ENCODE data around the gene TYMS.

The TYMS gene

GRCh38 chr18:673769-674168, 16.3 kb downstream of the TYMS start:
- Histone ChIP-seq H3K9ac (ENCODE audit: low read length in 5 of 5) (no peak overlapping the region), H3K27ac (ENCODE audit: low read depth, low read length) (no peak overlapping the region), H3K9me3 (ENCODE audit: control insufficient read depth in 5 of 5, low read length in 5 of 5) (no peaks in the 10 kb centered on the region), H3K27me3 (ENCODE audit: control insufficient read depth in 5 of 5, insufficient read depth in 4 of 5, low read length in 5 of 5) (no peaks in the 10 kb centered on the region), H3K4me1 (ENCODE audit: control insufficient read depth in 5 of 5, insufficient read depth in 5 of 5, low read length in 5 of 5) (peaks cover 0 to 5% (median 0%) of the 10 kb centered on the region in 5 donors), H3K36me3 (ENCODE audit: control insufficient read depth in 5 of 5, insufficient read depth in 5 of 5, low read length in 5 of 5) (peaks cover 28 to 71% (median 57%) of the 10 kb centered on the region in 5 donors), H3K4me3 (ENCODE audit: low read depth in 1 of 5, low read length in 5 of 5) (no peak overlapping the region)

- H3K9me3 ChIP-seq (ENCODE audit: control insufficient read depth in 5 of 5, low read length in 5 of 5) = no peaks in the 10 kb centered on the region
- H3K36me3 ChIP-seq (ENCODE audit: control insufficient read depth in 5 of 5, insufficient read depth in 5 of 5, low read length in 5 of 5) = peaks cover 28 to 80% (median 59%) of the 10 kb centered on the region in 5 donors
- H3K27me3 ChIP-seq (ENCODE audit: control insufficient read depth in 5 of 5, insufficient read depth in 4 of 5, low read length in 5 of 5) = no peaks in the 10 kb centered on the region
- peaks cover 0 to 5% (median 0%) of the 10 kb centered on the region in 5 donors for H3K4me1 ChIP-seq (ENCODE audit: control insufficient read depth in 5 of 5, insufficient read depth in 5 of 5, low read length in 5 of 5)
- no peak overlapping the region for H3K9ac ChIP-seq (ENCODE audit: low read length in 5 of 5)
- no peak overlapping the region for H3K27ac ChIP-seq (ENCODE audit: low read depth, low read length)
- no peak overlapping the region for H3K4me3 ChIP-seq (ENCODE audit: low read depth in 1 of 5, low read length in 5 of 5)
Observed at GRCh38 chr18:675307-675706, 17.9 kb downstream of the TYMS start.

GRCh38 chr18:676069-676468, 18.6 kb downstream of the TYMS start:
- H3K27ac ChIP-seq (ENCODE audit: low read depth, low read length) = no peak overlapping the region
- H3K4me3 ChIP-seq (ENCODE audit: low read depth in 1 of 5, low read length in 5 of 5) = no peak overlapping the region
- no peaks in the 10 kb centered on the region for H3K27me3 ChIP-seq (ENCODE audit: control insufficient read depth in 5 of 5, insufficient read depth in 4 of 5, low read length in 5 of 5)
- H3K4me1 ChIP-seq (ENCODE audit: control insufficient read depth in 5 of 5, insufficient read depth in 5 of 5, low read length in 5 of 5) = peaks cover 0 to 5% (median 0%) of the 10 kb centered on the region in 5 donors
- H3K9ac ChIP-seq (ENCODE audit: low read length in 5 of 5) = no peak overlapping the region
- no peaks in the 10 kb centered on the region for H3K9me3 ChIP-seq (ENCODE audit: control insufficient read depth in 5 of 5, low read length in 5 of 5)
- H3K36me3 ChIP-seq (ENCODE audit: control insufficient read depth in 5 of 5, insufficient read depth in 5 of 5, low read length in 5 of 5) = peaks cover 28 to 81% (median 53%) of the 10 kb centered on the region in 5 donors

- no peak overlapping the region for H3K9ac ChIP-seq (ENCODE audit: low read length in 5 of 5)
- H3K36me3 ChIP-seq (ENCODE audit: control insufficient read depth in 5 of 5, insufficient read depth in 5 of 5, low read length in 5 of 5) = peaks cover 28 to 82% (median 55%) of the 10 kb centered on the region in 5 donors
- H3K4me3 ChIP-seq (ENCODE audit: low read depth in 1 of 5, low read length in 5 of 5) = no peak overlapping the region
- H3K4me1 ChIP-seq (ENCODE audit: control insufficient read depth in 5 of 5, insufficient read depth in 5 of 5, low read length in 5 of 5) = peaks cover 0 to 5% (median 0%) of the 10 kb centered on the region in 5 donors
- no peaks in the 10 kb centered on the region for H3K27me3 ChIP-seq (ENCODE audit: control insufficient read depth in 5 of 5, insufficient read depth in 4 of 5, low read length in 5 of 5)
- H3K27ac ChIP-seq (ENCODE audit: low read depth, low read length) = no peak overlapping the region
- H3K9me3 ChIP-seq (ENCODE audit: control insufficient read depth in 5 of 5, low read length in 5 of 5) = no peaks in the 10 kb centered on the region
Observed at GRCh38 chr18:676736-677135, 19.3 kb downstream of the TYMS start.

- Histone ChIP-seq H3K4me3 (ENCODE audit: low read depth in 1 of 5, low read length in 5 of 5) (no peak overlapping the region), H3K36me3 (ENCODE audit: control insufficient read depth in 5 of 5, insufficient read depth in 5 of 5, low read length in 5 of 5) (peaks cover 30 to 85% (median 59%) of the 10 kb centered on the region in 5 donors), H3K27me3 (ENCODE audit: control insufficient read depth in 5 of 5, insufficient read depth in 4 of 5, low read length in 5 of 5) (no peaks in the 10 kb centered on the region), H3K27ac (ENCODE audit: low read depth, low read length) (no peak overlapping the region), H3K9me3 (ENCODE audit: control insufficient read depth in 5 of 5, low read length in 5 of 5) (no peaks in the 10 kb centered on the region), H3K9ac (ENCODE audit: low read length in 5 of 5) (no peak overlapping the region), H3K4me1 (ENCODE audit: control insufficient read depth in 5 of 5, insufficient read depth in 5 of 5, low read length in 5 of 5) (peaks cover 0 to 5% (median 0%) of the 10 kb centered on the region in 5 donors)
Observed at GRCh38 chr18:677145-677544, 19.7 kb downstream of the TYMS start.

- Histone ChIP-seq H3K4me3 (ENCODE audit: low read depth in 1 of 5, low read length in 5 of 5) (no peak overlapping the region), H3K27ac (ENCODE audit: low read depth, low read length) (no peak overlapping the region), H3K9me3 (ENCODE audit: control insufficient read depth in 5 of 5, low read length in 5 of 5) (no peaks in the 10 kb centered on the region), H3K27me3 (ENCODE audit: control insufficient read depth in 5 of 5, insufficient read depth in 4 of 5, low read length in 5 of 5) (no peaks in the 10 kb centered on the region), H3K36me3 (ENCODE audit: control insufficient read depth in 5 of 5, insufficient read depth in 5 of 5, low read length in 5 of 5) (peaks cover 23 to 83% (median 55%) of the 10 kb centered on the region in 5 donors), H3K9ac (ENCODE audit: low read length in 5 of 5) (no peak overlapping the region), H3K4me1 (ENCODE audit: control insufficient read depth in 5 of 5, insufficient read depth in 5 of 5, low read length in 5 of 5) (peaks cover 0 to 5% (median 0%) of the 10 kb centered on the region in 5 donors)
Observed at GRCh38 chr18:677951-678381, 20.5 kb downstream of the TYMS start.

GRCh38 chr18:678482-679182, 21.2 kb downstream of the TYMS start:
- Histone ChIP-seq H3K27ac (ENCODE audit: low read depth, low read length) (no peak overlapping the region), H3K4me3 (ENCODE audit: low read depth in 1 of 5, low read length in 5 of 5) (no peak overlapping the region), H3K9ac (ENCODE audit: low read length in 5 of 5) (no peak overlapping the region), H3K9me3 (ENCODE audit: control insufficient read depth in 5 of 5, low read length in 5 of 5) (no peaks in the 10 kb centered on the region), H3K4me1 (ENCODE audit: control insufficient read depth in 5 of 5, insufficient read depth in 5 of 5, low read length in 5 of 5) (peaks cover 0 to 5% (median 0%) of the 10 kb centered on the region in 5 donors), H3K27me3 (ENCODE audit: control insufficient read depth in 5 of 5, insufficient read depth in 4 of 5, low read length in 5 of 5) (no peaks in the 10 kb centered on the region), H3K36me3 (ENCODE audit: control insufficient read depth in 5 of 5, insufficient read depth in 5 of 5, low read length in 5 of 5) (peaks cover 18 to 83% (median 55%) of the 10 kb centered on the region in 5 donors)

GRCh38 chr18:679516-679915, 22.1 kb downstream of the TYMS start:
- H3K9ac ChIP-seq (ENCODE audit: low read length in 5 of 5) = no peak overlapping the region
- peaks cover 13 to 79% (median 55%) of the 10 kb centered on the region in 5 donors for H3K36me3 ChIP-seq (ENCODE audit: control insufficient read depth in 5 of 5, insufficient read depth in 5 of 5, low read length in 5 of 5)
- no peaks in the 10 kb centered on the region for H3K27me3 ChIP-seq (ENCODE audit: control insufficient read depth in 5 of 5, insufficient read depth in 4 of 5, low read length in 5 of 5)
- no peak overlapping the region for H3K4me3 ChIP-seq (ENCODE audit: low read depth in 1 of 5, low read length in 5 of 5)
- no peaks in the 10 kb centered on the region for H3K9me3 ChIP-seq (ENCODE audit: control insufficient read depth in 5 of 5, low read length in 5 of 5)
- no peaks in the 10 kb centered on the region for H3K4me1 ChIP-seq (ENCODE audit: control insufficient read depth in 5 of 5, insufficient read depth in 5 of 5, low read length in 5 of 5)
- no peak overlapping the region for H3K27ac ChIP-seq (ENCODE audit: low read depth, low read length)

GRCh38 chr18:680392-680791, 22.9 kb downstream of the TYMS start:
- Histone ChIP-seq H3K36me3 (ENCODE audit: control insufficient read depth in 5 of 5, insufficient read depth in 5 of 5, low read length in 5 of 5) (peaks cover 13 to 72% (median 52%) of the 10 kb centered on the region in 5 donors), H3K9ac (ENCODE audit: low read length in 5 of 5) (no peak overlapping the region), H3K27ac (ENCODE audit: low read depth, low read length) (no peak overlapping the region), H3K27me3 (ENCODE audit: control insufficient read depth in 5 of 5, insufficient read depth in 4 of 5, low read length in 5 of 5) (no peaks in the 10 kb centered on the region), H3K4me1 (ENCODE audit: control insufficient read depth in 5 of 5, insufficient read depth in 5 of 5, low read length in 5 of 5) (no peaks in the 10 kb centered on the region), H3K4me3 (ENCODE audit: low read depth in 1 of 5, low read length in 5 of 5) (no peak overlapping the region), H3K9me3 (ENCODE audit: control insufficient read depth in 5 of 5, low read length in 5 of 5) (no peaks in the 10 kb centered on the region)

- Histone ChIP-seq H3K9ac (ENCODE audit: low read length in 5 of 5) (no peak overlapping the region), H3K4me1 (ENCODE audit: control insufficient read depth in 5 of 5, insufficient read depth in 5 of 5, low read length in 5 of 5) (no peaks in the 10 kb centered on the region), H3K27me3 (ENCODE audit: control insufficient read depth in 5 of 5, insufficient read depth in 4 of 5, low read length in 5 of 5) (no peaks in the 10 kb centered on the region), H3K9me3 (ENCODE audit: control insufficient read depth in 5 of 5, low read length in 5 of 5) (no peaks in the 10 kb centered on the region), H3K27ac (ENCODE audit: low read depth, low read length) (no peak overlapping the region), H3K36me3 (ENCODE audit: control insufficient read depth in 5 of 5, insufficient read depth in 5 of 5, low read length in 5 of 5) (peaks cover 14 to 72% (median 52%) of the 10 kb centered on the region in 5 donors), H3K4me3 (ENCODE audit: low read depth in 1 of 5, low read length in 5 of 5) (no peak overlapping the region)
Observed at GRCh38 chr18:681985-682384, 24.5 kb downstream of the TYMS start.
